DND-41 (cell line): Measurements from ENCODE around the gene KANSL1.
A peak's percentile ranks its signal among the peaks of the same experiment; 100 is the strongest.

ENCODE experiments used
- ATAC-seq: fragments of 200-7000 bp; cut with Tn5 transposase; 3 replicates; pipeline ENCODE4 v1.9.1; 2021; ENCODE audit warnings: low read depth; ENCODE audit not compliant: insufficient read depth
- DNase-seq: peaks from one replicate; pipeline ENCODE4 v3.0.0-alpha.2; 2020
- H2AFZ ChIP-seq: 2 replicates; pipeline ENCODE4 v1.6.0; 2012; ENCODE audit warnings: low read depth, low read length
- H3K27ac ChIP-seq: 2 replicates; pipeline ENCODE4 v1.5.1; 2012; ENCODE audit warnings: low read length, inconsistent platforms
- H3K27me3 ChIP-seq: fragments of 200-600 bp; sonication (generic); 2 replicates; pipeline ENCODE4 v1.6.0; 2012; ENCODE audit warnings: low read length, mild to moderate bottlenecking, inconsistent platforms; ENCODE audit not compliant: insufficient read depth, poor library complexity
- H3K36me3 ChIP-seq: 2 replicates; pipeline ENCODE4 v1.5.1; 2012; ENCODE audit warnings: low read length, inconsistent platforms; ENCODE audit not compliant: insufficient read depth
- H3K4me1 ChIP-seq: 2 replicates; pipeline ENCODE4 v1.5.1; 2012; ENCODE audit warnings: mild to moderate bottlenecking, low read length; ENCODE audit not compliant: insufficient read depth
- H3K4me2 ChIP-seq: 2 replicates; pipeline ENCODE4 v1.6.0; 2012; ENCODE audit warnings: mild to moderate bottlenecking, moderate library complexity, low read length, inconsistent platforms; ENCODE audit not compliant: insufficient read depth
- H3K4me3 ChIP-seq, 2 experiments: fragments of 200-600 bp in 1 of 2; shearing (Covaris generic) in 1 of 2; 2 replicates each; pipeline ENCODE4 v1.5.1; 2012 to 2016; ENCODE audit warnings: inconsistent platforms in 2 of 2, low read length in 2 of 2, mild to moderate bottlenecking in 2 of 2, low read depth in 1 of 2, moderate library complexity in 1 of 2
- H3K79me2 ChIP-seq: 2 replicates; pipeline ENCODE4 v1.6.0; 2012; ENCODE audit warnings: low read length, inconsistent platforms; ENCODE audit not compliant: insufficient read depth
- H3K9ac ChIP-seq: 2 replicates; pipeline ENCODE4 v1.6.0; 2012; ENCODE audit warnings: low read depth, mild to moderate bottlenecking, inconsistent platforms, low read length, moderate library complexity
- H3K9me3 ChIP-seq: 2 replicates; pipeline ENCODE4 v1.5.1; 2012; ENCODE audit warnings: low read length, moderate library complexity, mild to moderate bottlenecking, inconsistent platforms; ENCODE audit not compliant: insufficient read depth, severe bottlenecking
- H4K20me1 ChIP-seq: 2 replicates; pipeline ENCODE4 v1.6.0; 2012; ENCODE audit warnings: low read length; ENCODE audit not compliant: insufficient read depth
- EZH2 ChIP-seq: IDR thresholded peaks from 3 replicates; pipeline ENCODE4 v1.6.1; 2012; ENCODE audit warnings: borderline replicate concordance, low read depth, mild to moderate bottlenecking, moderate library complexity, low read length, inconsistent platforms; ENCODE audit not compliant: severe bottlenecking
- TF ChIP-seq, protein P1 (sequence below): IDR thresholded peaks from 2 replicates; pipeline ENCODE4 v1.5.1; 2012; ENCODE audit warnings: borderline replicate concordance, low read length, moderate library complexity, mild to moderate bottlenecking; ENCODE audit not compliant: poor library complexity, severe bottlenecking; ENCODE audit errors: extremely low read depth

The KANSL1 gene

DNA sequence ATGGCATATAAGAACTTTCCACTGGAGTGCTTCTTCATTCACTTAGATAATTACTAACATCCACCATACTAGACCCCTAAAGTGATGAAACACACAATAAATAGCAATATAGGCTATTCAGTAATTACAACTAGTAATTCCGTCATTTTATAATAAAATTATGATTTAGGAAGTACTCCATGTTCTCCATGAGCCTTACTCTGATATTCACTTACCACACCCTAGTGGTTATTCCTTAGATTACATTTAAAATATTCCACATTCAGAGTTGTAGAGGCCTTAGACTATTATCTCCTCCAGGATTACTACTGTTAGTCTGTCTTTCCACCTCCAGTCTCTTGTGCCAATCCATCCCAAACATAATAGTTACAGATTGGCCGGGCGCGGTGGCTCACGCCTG lies 131.8 kb downstream of the KANSL1 start:
- Histone ChIP-seq H3K4me2 (no peak overlapping the region), H3K27ac (no peak overlapping the region), H2AFZ (no peak overlapping the region), H3K4me3 (no peak overlapping the region), H3K79me2 (peaks cover 67% of the 10 kb centered on the region), H3K9me3 (no peaks in the 10 kb centered on the region), H3K9ac (no peak overlapping the region), H3K36me3 (peaks cover 93% of the 10 kb centered on the region), H4K20me1 (peaks cover 13% of the 10 kb centered on the region), H3K27me3 (no peaks in the 10 kb centered on the region), H3K4me1 (no peaks in the 10 kb centered on the region)
- DNase-seq (no peak), ATAC-seq (peak; percentile 53; the same call in 1 of the 3 replicates)
- TF ChIP-seq EZH2: no peak
- TF ChIP-seq, protein P1, sequence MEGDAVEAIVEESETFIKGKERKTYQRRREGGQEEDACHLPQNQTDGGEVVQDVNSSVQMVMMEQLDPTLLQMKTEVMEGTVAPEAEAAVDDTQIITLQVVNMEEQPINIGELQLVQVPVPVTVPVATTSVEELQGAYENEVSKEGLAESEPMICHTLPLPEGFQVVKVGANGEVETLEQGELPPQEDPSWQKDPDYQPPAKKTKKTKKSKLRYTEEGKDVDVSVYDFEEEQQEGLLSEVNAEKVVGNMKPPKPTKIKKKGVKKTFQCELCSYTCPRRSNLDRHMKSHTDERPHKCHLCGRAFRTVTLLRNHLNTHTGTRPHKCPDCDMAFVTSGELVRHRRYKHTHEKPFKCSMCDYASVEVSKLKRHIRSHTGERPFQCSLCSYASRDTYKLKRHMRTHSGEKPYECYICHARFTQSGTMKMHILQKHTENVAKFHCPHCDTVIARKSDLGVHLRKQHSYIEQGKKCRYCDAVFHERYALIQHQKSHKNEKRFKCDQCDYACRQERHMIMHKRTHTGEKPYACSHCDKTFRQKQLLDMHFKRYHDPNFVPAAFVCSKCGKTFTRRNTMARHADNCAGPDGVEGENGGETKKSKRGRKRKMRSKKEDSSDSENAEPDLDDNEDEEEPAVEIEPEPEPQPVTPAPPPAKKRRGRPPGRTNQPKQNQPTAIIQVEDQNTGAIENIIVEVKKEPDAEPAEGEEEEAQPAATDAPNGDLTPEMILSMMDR: peak; percentile 47

DNA sequence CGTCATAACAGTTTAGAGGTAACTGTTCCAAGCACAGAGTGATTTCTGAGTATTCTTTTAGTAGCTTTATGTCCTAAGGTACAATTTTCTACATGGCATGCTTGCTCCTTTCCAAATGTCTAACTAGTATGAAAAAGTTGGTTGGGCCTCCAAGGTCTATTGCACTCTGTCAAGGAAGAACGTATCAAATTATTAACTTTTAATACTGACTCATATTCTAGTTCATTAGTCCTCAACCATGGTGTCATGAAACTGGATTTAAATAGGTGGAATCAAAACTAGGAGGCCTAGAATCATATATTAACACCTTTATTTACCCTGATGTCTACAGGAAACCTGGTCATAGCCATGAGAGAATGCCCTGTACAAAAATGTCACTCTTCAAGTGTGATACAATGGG lies 132.8 kb downstream of the KANSL1 start:
- DNase-seq (no peak), ATAC-seq (no peak)
- Histone ChIP-seq H3K79me2 (peaks cover 69% of the 10 kb centered on the region), H3K36me3 (peaks cover 89% of the 10 kb centered on the region), H3K9ac (no peak overlapping the region), H3K4me2 (no peak overlapping the region), H3K4me3 (no peak overlapping the region), H3K4me1 (no peaks in the 10 kb centered on the region), H3K27ac (no peak overlapping the region), H2AFZ (no peak overlapping the region), H4K20me1 (peaks cover 10% of the 10 kb centered on the region), H3K27me3 (no peaks in the 10 kb centered on the region), H3K9me3 (no peaks in the 10 kb centered on the region)
- TF ChIP-seq EZH2: no peak

DNA sequence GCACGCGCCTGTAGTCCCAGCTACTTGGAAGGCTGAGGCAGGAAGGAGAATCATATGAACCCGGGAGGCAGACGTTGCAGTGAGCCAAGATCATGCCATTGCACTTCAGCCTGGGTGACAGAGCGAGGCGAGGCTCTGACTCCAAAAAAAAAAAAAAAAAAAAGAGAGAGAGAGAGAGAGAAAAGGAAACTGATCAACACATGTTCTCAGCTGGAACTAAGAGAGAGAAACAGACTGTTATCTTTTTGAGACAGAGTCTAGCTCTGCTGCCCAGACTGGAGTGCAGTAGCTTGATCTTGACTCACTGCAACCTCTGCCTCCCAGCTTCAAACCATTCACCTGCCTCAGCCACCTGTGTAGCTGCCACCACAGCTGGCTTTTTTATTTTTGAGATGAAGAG lies 133.7 kb downstream of the KANSL1 start:
- Histone ChIP-seq H3K9ac (no peak overlapping the region), H3K79me2 (peaks cover 71% of the 10 kb centered on the region), H3K27ac (no peak overlapping the region), H3K4me3 (no peak overlapping the region), H3K4me1 (no peaks in the 10 kb centered on the region), H3K36me3 (peaks cover 85% of the 10 kb centered on the region), H3K4me2 (no peak overlapping the region), H2AFZ (no peak overlapping the region), H3K27me3 (no peaks in the 10 kb centered on the region), H4K20me1 (peaks cover 12% of the 10 kb centered on the region), H3K9me3 (no peaks in the 10 kb centered on the region)
- DNase-seq: no peak
- no peak for ATAC-seq
- no peak for TF ChIP-seq EZH2
- TF ChIP-seq, protein P1: no peak

DNA sequence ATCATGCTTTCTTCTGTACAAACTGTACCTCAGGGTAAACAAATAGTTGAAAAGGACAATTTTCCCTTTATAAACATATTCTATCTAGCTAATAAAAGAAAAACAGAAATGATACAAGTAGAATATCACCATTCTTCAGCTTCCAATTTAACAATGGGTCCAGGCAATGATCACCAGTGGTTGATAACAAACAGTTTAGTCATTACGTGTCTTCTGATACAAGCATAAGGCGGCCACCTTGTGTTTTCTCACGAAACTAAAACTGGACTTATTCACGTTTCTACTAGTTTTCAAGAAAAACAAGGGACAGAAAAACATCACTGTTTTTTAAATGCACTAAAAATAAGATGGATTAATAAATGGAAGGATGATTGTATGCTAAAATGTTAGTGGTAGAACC lies 135.9 kb downstream of the KANSL1 start:
- Histone ChIP-seq H3K27me3 (no peaks in the 10 kb centered on the region), H3K36me3 (peaks cover 78% of the 10 kb centered on the region), H3K9ac (no peak overlapping the region), H3K27ac (no peak overlapping the region), H3K79me2 (peaks cover 67% of the 10 kb centered on the region), H4K20me1 (peaks cover 13% of the 10 kb centered on the region), H3K4me3 (no peak overlapping the region), H3K4me1 (no peaks in the 10 kb centered on the region), H3K9me3 (no peaks in the 10 kb centered on the region), H2AFZ (no peak overlapping the region), H3K4me2 (no peak overlapping the region)
- ATAC-seq (no peak), DNase-seq (no peak)
- TF ChIP-seq, protein P1: no peak
- no peak for TF ChIP-seq EZH2
